HepG2 (cell line): ENCODE data around the gene FOXA3. TPM values are rescaled to one million over a fixed set of nuclear protein-coding genes. Genes with fewer than 3 reads are reported as not detected.

Source experiments
- AKAP8 ChIP-seq: sonication (generic); formaldehyde crosslinking; IDR thresholded peaks from 2 replicates; pipeline ENCODE4 v1.5.1; 2020; ENCODE audit warnings: mild to moderate bottlenecking, missing genetic modification reagents
- DPF2 ChIP-seq: sonication (generic); formaldehyde crosslinking; IDR thresholded peaks from 2 replicates; pipeline ENCODE4 v1.4.0; 2020; ENCODE audit warnings: mild to moderate bottlenecking, low read depth, missing genetic modification reagents, borderline replicate concordance
- GPN1 ChIP-seq: sonication (generic); formaldehyde crosslinking; IDR thresholded peaks from 2 replicates; pipeline ENCODE4 v1.5.1; 2020; ENCODE audit warnings: missing genetic modification reagents, borderline replicate concordance
- KDM5A ChIP-seq: fragments of 200-600 bp; sonication (generic); IDR thresholded peaks from 2 replicates; pipeline ENCODE4 v1.7.0; 2018; ENCODE audit warnings: antibody characterized with exemption, mild to moderate bottlenecking, low read length, borderline replicate concordance
- PHF21A ChIP-seq: sonication (generic); formaldehyde crosslinking; IDR thresholded peaks from 2 replicates; pipeline ENCODE4 v1.5.0; 2020; ENCODE audit warnings: mild to moderate bottlenecking, missing genetic modification reagents
- SYNCRIP ChIP-seq: fragments of 200-400 bp; formaldehyde crosslinking; IDR thresholded peaks from 2 replicates; pipeline ENCODE4 v1.6.1; 2018; ENCODE audit warnings: mild to moderate bottlenecking, low read depth, low read length; ENCODE audit not compliant: insufficient read depth
- TAF1 ChIP-seq: sonication (generic); formaldehyde crosslinking; IDR thresholded peaks from 2 replicates; pipeline ENCODE4 v1.4.0; 2020; ENCODE audit warnings: missing genetic modification reagents
- TARDBP ChIP-seq: sonication (generic); formaldehyde crosslinking; IDR thresholded peaks from 2 replicates; pipeline ENCODE4 v1.8.0; 2022; ENCODE audit warnings: mild to moderate bottlenecking, missing genetic modification reagents
- TBX3 ChIP-seq: fragments of 450-650 bp; IDR thresholded peaks from 2 replicates; pipeline ENCODE4 v1.6.1; 2017; ENCODE audit warnings: antibody characterized with exemption, mild to moderate bottlenecking, inconsistent platforms, borderline replicate concordance
- ZNF143 ChIP-seq: sonication (generic); formaldehyde crosslinking; IDR thresholded peaks from 2 replicates; pipeline ENCODE4 v1.4.0; 2020; ENCODE audit warnings: missing genetic modification reagents
- polyA plus RNA-seq, 8 experiments: library from polyadenylated mRNA; depleted of rRNA in 3 of 8; stranded (reverse) in 7 of 8; unstranded in 1 of 8; fragments of >200 nt; fragmentation: Illumina TruSeq in 4 of 8; extraction: Trizol in 4 of 8; gene quantifications; 2 replicates each; pipeline versions ENCODE4 v1.2.1 to v1.2.3, GENCODE V29; 2011 to 2016; ENCODE audit warnings: low read depth in 4 of 8, missing spikeins in 1 of 8, mixed read lengths in 1 of 8; ENCODE audit not compliant: insufficient read depth in 1 of 8
- total RNA-seq, 5 experiments: library from RNA; depleted of rRNA; stranded (reverse); fragments of >200 nt; fragmentation: Illumina TruSeq; extraction: Trizol; gene quantifications; 2 replicates each; pipeline ENCODE4 v1.2.3, GENCODE V29; 2016; ENCODE audit warnings: low read depth in 1 of 5
- TF ChIP-seq, protein P1 (sequence below): sonication (generic); formaldehyde crosslinking; IDR thresholded peaks from 2 replicates; pipeline ENCODE4 v1.5.1; 2020; ENCODE audit warnings: mild to moderate bottlenecking, missing genetic modification reagents, moderate library complexity
- TF ChIP-seq, protein P2 (sequence below): sonication (generic); formaldehyde crosslinking; IDR thresholded peaks from 2 replicates; pipeline ENCODE4 v1.4.0; 2020; ENCODE audit warnings: missing genetic modification reagents
- TF ChIP-seq, protein P3 (sequence below): sonication (generic); formaldehyde crosslinking; IDR thresholded peaks from 2 replicates; pipeline ENCODE4 v1.4.0; 2020; ENCODE audit warnings: missing genetic modification reagents, borderline replicate concordance
- TF ChIP-seq, protein P4 (sequence below): sonication (generic); formaldehyde crosslinking; IDR thresholded peaks from 2 replicates; pipeline ENCODE4 v1.4.0; 2020; ENCODE audit warnings: mild to moderate bottlenecking, missing genetic modification reagents

Gene FOXA3
- total and polyA plus RNA-seq, 2 of the 13 experiments (the other 11 are each of a cell fraction or from before 2014, with no cell fraction given) = 29.8 to 47.6 TPM

DNA sequence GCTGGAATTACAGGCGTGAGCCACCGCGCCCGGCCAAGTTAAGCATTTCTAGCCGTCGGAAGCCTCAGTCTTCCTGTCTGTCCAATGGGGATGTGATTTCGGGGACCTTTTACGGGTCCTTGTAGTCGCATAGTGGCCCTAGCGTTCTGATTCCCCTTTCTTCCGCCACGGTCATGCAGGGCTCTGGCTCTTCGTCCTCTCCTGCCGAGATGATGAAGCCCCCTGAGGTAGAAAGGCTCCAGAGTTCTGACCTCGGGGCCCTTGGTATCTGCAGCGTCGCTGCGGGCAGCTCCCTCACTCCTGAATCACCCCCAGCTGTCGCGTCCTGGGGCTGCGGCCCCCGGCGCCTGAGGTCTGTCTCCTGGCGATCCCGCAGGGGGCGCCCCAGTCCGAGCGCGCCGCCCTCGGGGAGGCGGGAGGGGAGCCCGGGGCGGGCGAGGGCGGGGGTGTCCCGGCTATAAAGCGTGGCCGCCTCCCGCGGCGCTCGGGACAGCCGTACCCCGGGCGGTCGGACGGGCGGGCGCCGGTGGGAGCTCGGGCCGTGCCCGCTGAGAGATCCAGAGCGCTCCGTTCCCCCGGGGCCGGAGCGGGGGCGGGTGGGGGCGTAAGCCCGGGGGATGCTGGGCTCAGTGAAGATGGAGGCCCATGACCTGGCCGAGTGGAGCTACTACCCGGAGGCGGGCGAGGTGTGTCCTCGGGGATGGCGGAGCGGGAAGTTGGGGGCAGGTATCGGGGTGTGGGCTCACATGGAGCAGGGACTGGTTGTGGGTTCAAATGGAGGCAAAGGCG lies at the start of gene FOXA3 (continued):
- TF ChIP-seq DPF2 (CRISPR knock-in tag) (no peak), GPN1 (CRISPR knock-in tag) (no peak), KDM5A (no peak), ZNF143 (peak; percentile 46; the same call in 1 of the 2 replicates), TAF1 (CRISPR knock-in tag) (peak; percentile 57; the same call in 1 of the 2 replicates), TARDBP (CRISPR knock-in tag) (peak; percentile 66; the same call in 1 of the 2 replicates), TBX3 (no peak), AKAP8 (CRISPR knock-in tag) (no peak), PHF21A (CRISPR knock-in tag) (peak; percentile 57; the same call in 1 of the 2 replicates), SYNCRIP (no peak)
- TF ChIP-seq, protein P1, sequence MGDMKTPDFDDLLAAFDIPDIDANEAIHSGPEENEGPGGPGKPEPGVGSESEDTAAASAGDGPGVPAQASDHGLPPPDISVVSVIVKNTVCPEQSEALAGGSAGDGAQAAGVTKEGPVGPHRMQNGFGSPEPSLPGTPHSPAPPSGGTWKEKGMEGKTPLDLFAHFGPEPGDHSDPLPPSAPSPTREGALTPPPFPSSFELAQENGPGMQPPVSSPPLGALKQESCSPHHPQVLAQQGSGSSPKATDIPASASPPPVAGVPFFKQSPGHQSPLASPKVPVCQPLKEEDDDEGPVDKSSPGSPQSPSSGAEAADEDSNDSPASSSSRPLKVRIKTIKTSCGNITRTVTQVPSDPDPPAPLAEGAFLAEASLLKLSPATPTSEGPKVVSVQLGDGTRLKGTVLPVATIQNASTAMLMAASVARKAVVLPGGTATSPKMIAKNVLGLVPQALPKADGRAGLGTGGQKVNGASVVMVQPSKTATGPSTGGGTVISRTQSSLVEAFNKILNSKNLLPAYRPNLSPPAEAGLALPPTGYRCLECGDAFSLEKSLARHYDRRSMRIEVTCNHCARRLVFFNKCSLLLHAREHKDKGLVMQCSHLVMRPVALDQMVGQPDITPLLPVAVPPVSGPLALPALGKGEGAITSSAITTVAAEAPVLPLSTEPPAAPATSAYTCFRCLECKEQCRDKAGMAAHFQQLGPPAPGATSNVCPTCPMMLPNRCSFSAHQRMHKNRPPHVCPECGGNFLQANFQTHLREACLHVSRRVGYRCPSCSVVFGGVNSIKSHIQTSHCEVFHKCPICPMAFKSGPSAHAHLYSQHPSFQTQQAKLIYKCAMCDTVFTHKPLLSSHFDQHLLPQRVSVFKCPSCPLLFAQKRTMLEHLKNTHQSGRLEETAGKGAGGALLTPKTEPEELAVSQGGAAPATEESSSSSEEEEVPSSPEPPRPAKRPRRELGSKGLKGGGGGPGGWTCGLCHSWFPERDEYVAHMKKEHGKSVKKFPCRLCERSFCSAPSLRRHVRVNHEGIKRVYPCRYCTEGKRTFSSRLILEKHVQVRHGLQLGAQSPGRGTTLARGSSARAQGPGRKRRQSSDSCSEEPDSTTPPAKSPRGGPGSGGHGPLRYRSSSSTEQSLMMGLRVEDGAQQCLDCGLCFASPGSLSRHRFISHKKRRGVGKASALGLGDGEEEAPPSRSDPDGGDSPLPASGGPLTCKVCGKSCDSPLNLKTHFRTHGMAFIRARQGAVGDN (CRISPR knock-in tag) = peak; percentile 80
- TF ChIP-seq, protein P2, sequence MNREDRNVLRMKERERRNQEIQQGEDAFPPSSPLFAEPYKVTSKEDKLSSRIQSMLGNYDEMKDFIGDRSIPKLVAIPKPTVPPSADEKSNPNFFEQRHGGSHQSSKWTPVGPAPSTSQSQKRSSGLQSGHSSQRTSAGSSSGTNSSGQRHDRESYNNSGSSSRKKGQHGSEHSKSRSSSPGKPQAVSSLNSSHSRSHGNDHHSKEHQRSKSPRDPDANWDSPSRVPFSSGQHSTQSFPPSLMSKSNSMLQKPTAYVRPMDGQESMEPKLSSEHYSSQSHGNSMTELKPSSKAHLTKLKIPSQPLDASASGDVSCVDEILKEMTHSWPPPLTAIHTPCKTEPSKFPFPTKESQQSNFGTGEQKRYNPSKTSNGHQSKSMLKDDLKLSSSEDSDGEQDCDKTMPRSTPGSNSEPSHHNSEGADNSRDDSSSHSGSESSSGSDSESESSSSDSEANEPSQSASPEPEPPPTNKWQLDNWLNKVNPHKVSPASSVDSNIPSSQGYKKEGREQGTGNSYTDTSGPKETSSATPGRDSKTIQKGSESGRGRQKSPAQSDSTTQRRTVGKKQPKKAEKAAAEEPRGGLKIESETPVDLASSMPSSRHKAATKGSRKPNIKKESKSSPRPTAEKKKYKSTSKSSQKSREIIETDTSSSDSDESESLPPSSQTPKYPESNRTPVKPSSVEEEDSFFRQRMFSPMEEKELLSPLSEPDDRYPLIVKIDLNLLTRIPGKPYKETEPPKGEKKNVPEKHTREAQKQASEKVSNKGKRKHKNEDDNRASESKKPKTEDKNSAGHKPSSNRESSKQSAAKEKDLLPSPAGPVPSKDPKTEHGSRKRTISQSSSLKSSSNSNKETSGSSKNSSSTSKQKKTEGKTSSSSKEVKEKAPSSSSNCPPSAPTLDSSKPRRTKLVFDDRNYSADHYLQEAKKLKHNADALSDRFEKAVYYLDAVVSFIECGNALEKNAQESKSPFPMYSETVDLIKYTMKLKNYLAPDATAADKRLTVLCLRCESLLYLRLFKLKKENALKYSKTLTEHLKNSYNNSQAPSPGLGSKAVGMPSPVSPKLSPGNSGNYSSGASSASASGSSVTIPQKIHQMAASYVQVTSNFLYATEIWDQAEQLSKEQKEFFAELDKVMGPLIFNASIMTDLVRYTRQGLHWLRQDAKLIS (CRISPR knock-in tag) = 0 out of 2 replicates have a peak, but pooled peaks have one; percentile 30
- TF ChIP-seq, protein P3, sequence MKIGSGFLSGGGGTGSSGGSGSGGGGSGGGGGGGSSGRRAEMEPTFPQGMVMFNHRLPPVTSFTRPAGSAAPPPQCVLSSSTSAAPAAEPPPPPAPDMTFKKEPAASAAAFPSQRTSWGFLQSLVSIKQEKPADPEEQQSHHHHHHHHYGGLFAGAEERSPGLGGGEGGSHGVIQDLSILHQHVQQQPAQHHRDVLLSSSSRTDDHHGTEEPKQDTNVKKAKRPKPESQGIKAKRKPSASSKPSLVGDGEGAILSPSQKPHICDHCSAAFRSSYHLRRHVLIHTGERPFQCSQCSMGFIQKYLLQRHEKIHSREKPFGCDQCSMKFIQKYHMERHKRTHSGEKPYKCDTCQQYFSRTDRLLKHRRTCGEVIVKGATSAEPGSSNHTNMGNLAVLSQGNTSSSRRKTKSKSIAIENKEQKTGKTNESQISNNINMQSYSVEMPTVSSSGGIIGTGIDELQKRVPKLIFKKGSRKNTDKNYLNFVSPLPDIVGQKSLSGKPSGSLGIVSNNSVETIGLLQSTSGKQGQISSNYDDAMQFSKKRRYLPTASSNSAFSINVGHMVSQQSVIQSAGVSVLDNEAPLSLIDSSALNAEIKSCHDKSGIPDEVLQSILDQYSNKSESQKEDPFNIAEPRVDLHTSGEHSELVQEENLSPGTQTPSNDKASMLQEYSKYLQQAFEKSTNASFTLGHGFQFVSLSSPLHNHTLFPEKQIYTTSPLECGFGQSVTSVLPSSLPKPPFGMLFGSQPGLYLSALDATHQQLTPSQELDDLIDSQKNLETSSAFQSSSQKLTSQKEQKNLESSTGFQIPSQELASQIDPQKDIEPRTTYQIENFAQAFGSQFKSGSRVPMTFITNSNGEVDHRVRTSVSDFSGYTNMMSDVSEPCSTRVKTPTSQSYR (CRISPR knock-in tag) = peak; percentile 5; the same call in 1 of the 2 replicates
- TF ChIP-seq, protein P4, sequence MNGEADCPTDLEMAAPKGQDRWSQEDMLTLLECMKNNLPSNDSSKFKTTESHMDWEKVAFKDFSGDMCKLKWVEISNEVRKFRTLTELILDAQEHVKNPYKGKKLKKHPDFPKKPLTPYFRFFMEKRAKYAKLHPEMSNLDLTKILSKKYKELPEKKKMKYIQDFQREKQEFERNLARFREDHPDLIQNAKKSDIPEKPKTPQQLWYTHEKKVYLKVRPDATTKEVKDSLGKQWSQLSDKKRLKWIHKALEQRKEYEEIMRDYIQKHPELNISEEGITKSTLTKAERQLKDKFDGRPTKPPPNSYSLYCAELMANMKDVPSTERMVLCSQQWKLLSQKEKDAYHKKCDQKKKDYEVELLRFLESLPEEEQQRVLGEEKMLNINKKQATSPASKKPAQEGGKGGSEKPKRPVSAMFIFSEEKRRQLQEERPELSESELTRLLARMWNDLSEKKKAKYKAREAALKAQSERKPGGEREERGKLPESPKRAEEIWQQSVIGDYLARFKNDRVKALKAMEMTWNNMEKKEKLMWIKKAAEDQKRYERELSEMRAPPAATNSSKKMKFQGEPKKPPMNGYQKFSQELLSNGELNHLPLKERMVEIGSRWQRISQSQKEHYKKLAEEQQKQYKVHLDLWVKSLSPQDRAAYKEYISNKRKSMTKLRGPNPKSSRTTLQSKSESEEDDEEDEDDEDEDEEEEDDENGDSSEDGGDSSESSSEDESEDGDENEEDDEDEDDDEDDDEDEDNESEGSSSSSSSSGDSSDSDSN = peak; percentile 58; the same call in 1 of the 2 replicates
